Inflammatory macrophage treated with lipopolysaccharide for 4 hours (primary cell): ENCODE results near the gene SPATA31C1.

Experiments used
- DNase-seq: peaks from one replicate; pipeline ENCODE4 v3.0.0-alpha.2; 2020

The SPATA31C1 gene

GRCh38 chr9:87944096-87944495, 26.3 kb downstream of the SPATA31C1 start:
- DNase-seq: no peak

GRCh38 chr9:87944682-87945081, 26.9 kb downstream of the SPATA31C1 start:
- DNase-seq: no peak

- DNase-seq: no peak
Observed at GRCh38 chr9:87950296-87950695, 32.5 kb downstream of the SPATA31C1 start.

- peak; percentile 28 for DNase-seq
Observed at GRCh38 chr9:87950765-87951488, 33.2 kb downstream of the SPATA31C1 start.

GRCh38 chr9:87954230-87954629, 36.5 kb downstream of the SPATA31C1 start:
- DNase-seq: no peak

- no peak for DNase-seq
Observed at GRCh38 chr9:87957839-87958238, 40.1 kb downstream of the SPATA31C1 start.

- DNase-seq: no peak
Observed at GRCh38 chr9:87958591-87958990, 40.8 kb downstream of the SPATA31C1 start.

GRCh38 chr9:87959916-87960581, 42.3 kb downstream of the SPATA31C1 start:
- DNase-seq: no peak

GRCh38 chr9:87963770-87964169, 46.0 kb downstream of the SPATA31C1 start:
- DNase-seq: no peak

GRCh38 chr9:87964826-87965225, 47.1 kb downstream of the SPATA31C1 start:
- no peak for DNase-seq

- DNase-seq: no peak
Observed at GRCh38 chr9:87968155-87968554, 50.4 kb downstream of the SPATA31C1 start.

GRCh38 chr9:87970602-87971001, 52.8 kb downstream of the SPATA31C1 start:
- no peak for DNase-seq

- DNase-seq: no peak
Observed at GRCh38 chr9:87973122-87973521, 55.4 kb downstream of the SPATA31C1 start.
